Measurements from ENCODE around the gene GNAI3.

GRCh38 chr1:109661391-109661790, 113.0 kb downstream of the GNAI3 start:
- TF ChIP-seq ESRRG (CRISPR knock-in tag; IDR thresholded peaks at IDR 0.05) (no peak), ZNF565 (CRISPR knock-in tag; conservative IDR thresholded peaks at IDR 0.05; ENCODE audit: low read depth) (no peak)
